Heart right ventricle (tissue), 16 donors: ENCODE results near the gene POMT1. TPM values are rescaled to one million over a fixed set of nuclear protein-coding genes. Genes with fewer than 3 reads are reported as not detected.

Source experiments
- ATAC-seq, 8 donors: fragments of 200-7000 bp; cut with Tn5 transposase; one replicate each; pipeline ENCODE4 v1.9.1; 2020; ENCODE audit warnings: mild to moderate bottlenecking in 8 of 8, moderate library complexity in 8 of 8, moderate number of reproducible peaks in 1 of 8
- DNase-seq, 2 donors: peaks; one replicate each; pipeline ENCODE4 v3.0.0-alpha.2; 2020
- H3K27ac ChIP-seq, 10 donors: fragments of 200-600 bp; sonication (generic) in 2 of 10; one replicate each; pipeline versions ENCODE4 v1.5.0 to v1.8.0; 2020 to 2022; ENCODE audit warnings: mild to moderate bottlenecking in 3 of 10
- H3K27me3 ChIP-seq, 7 donors: fragments of 200-600 bp; one replicate each; pipeline ENCODE4 v1.8.0; 2021 to 2022; ENCODE audit warnings: mild to moderate bottlenecking in 2 of 7
- H3K36me3 ChIP-seq, 9 donors: fragments of 200-600 bp; sonication (generic) in 1 of 9; one replicate each; pipeline versions ENCODE4 v1.5.0 to v1.8.0; 2020 to 2022; ENCODE audit warnings: mild to moderate bottlenecking in 2 of 9
- H3K4me1 ChIP-seq, 9 donors: fragments of 200-600 bp; sonication (generic) in 1 of 9; one replicate each; pipeline versions ENCODE4 v1.5.0 to v1.8.0; 2020 to 2022; ENCODE audit warnings: mild to moderate bottlenecking in 4 of 9
- H3K4me3 ChIP-seq, 10 donors: fragments of 200-600 bp; sonication (generic) in 2 of 10; one replicate each; pipeline versions ENCODE4 v1.5.0 to v1.8.0; 2020 to 2022; ENCODE audit warnings: mild to moderate bottlenecking in 7 of 10, moderate library complexity in 2 of 10
- H3K9me3 ChIP-seq, 11 donors: fragments of 200-600 bp in 10 of 11; sonication (generic) in 2 of 11; one replicate each; pipeline versions ENCODE4 v1.5.0 to v1.8.0; 2013 to 2022; ENCODE audit warnings: mild to moderate bottlenecking in 2 of 11, control low read depth in 1 of 11, moderate library complexity in 1 of 11
- WGBS, 2 donors: extraction: QIAGEN DNeasy Blood & Tissue Kit; methylation state at CpG; one replicate each; pipeline ENCODE4 v1.1.7; 2013; ENCODE audit warnings: inconsistent platforms in 1 of 2; 5-methylcytosine and 5-hydroxymethylcytosine counted together
- intact Hi-C, 10 donors: fragments of 100-400 bp; cut with DNase I; formaldehyde crosslinking; loops; one replicate each; pipeline versions ENCODE4 v1.11.1 to v1.14.2; 2022
- polyA plus RNA-seq, 2 donors: library from polyadenylated mRNA; stranded (reverse); fragments of 200-250 nt; gene quantifications; one replicate each; pipeline ENCODE4 v1.2.3, GENCODE V29; 2013
- total RNA-seq, 10 donors: library from RNA; stranded (reverse); fragmentation: NEBNext Ultra II Directional in 3 of 10; extraction: Animal tissue kit (Norgen Biotek cat#: 25700) in 3 of 10; gene quantifications; one replicate each; pipeline versions ENCODE4 v1.2.1 to v1.2.4, GENCODE V29; 2021 to 2023
- TF ChIP-seq, protein P1 (sequence below), 9 donors: fragments of 200-600 bp; sonication (generic) in 2 of 9; IDR thresholded peaks; one replicate each; pipeline versions ENCODE4 v1.5.0 to v1.8.0; 2021 to 2022; ENCODE audit warnings: antibody characterized with exemption in 9 of 9, mild to moderate bottlenecking in 5 of 9, moderate library complexity in 1 of 9
- donor health status: Arrhythmogenic right ventricular cardiomyopathy.
- donor health status: ischemic (EF 13 %, LVEDD 7.1; RV severe dilation, severe dysfunction).
- donor health status: healthy with polysubstance abuse.
- donor health status: DM: no; HTN: yes; CAD: no.
- donor health status: DM: no; HTN: no; CAD: no.
- donor health status: ischemic (EF 25% LVEDD 6.9; RV normal size, moderate dysfunction).
- donor health status: ischemic (EF 25% LVEDD 5.7; RV mildly dilated, moderate dysfunction).
- donor health status: healthy.
- donor health status: DM: yes; HTN: yes; CAD: no.
- donor health status: Ischemic cardiomyopathy.
- donor health status: ischemic (EF 35%, LVEDD 5.7; RV mildly dilated, moderate dysfunction).
- donor health status: nonischemic (EF 11% LVEDD 7.7; RV severe dilation, severe dysfunction).
- donor health status: DM: yes; HTN: yes; CAD: no.
- donor health status: PGD.
- donor health status: ischemic (EF 29% LVEDD 5.4; RV normal size, mild dysfunction).
- donor health status: nonischemic (EF 23%, LVEDD 6.1; RV moderate dilation, normal function).

POMT1 gene
- total and polyA plus RNA-seq, 12 donors = 17.0 to 34.1 (median 21.2) TPM

DNA sequence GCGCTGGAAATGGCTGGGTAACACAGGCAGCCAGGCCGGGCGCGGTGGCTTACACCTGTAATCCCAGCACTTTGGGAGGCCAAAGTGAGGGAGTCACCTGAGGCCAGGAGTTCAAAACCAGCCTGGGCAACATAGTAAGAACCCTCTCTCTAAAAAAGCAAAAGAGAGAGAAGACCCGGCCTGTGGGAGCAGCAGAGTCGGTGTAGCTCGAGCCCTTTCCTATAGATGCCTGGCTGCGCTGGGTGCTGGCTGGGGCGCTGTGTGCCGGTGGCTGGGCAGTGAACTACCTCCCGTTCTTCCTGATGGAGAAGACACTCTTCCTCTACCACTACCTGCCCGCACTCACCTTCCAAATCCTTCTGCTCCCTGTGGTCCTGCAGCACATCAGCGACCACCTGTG is 19.1 kb downstream of the POMT1 start:
- Histone ChIP-seq H3K4me3 (no peak overlapping the region), H3K36me3 (peaks cover 0 to 96% (median 71%) of the 10 kb centered on the region in 9 donors)
- TF ChIP-seq, protein P1, sequence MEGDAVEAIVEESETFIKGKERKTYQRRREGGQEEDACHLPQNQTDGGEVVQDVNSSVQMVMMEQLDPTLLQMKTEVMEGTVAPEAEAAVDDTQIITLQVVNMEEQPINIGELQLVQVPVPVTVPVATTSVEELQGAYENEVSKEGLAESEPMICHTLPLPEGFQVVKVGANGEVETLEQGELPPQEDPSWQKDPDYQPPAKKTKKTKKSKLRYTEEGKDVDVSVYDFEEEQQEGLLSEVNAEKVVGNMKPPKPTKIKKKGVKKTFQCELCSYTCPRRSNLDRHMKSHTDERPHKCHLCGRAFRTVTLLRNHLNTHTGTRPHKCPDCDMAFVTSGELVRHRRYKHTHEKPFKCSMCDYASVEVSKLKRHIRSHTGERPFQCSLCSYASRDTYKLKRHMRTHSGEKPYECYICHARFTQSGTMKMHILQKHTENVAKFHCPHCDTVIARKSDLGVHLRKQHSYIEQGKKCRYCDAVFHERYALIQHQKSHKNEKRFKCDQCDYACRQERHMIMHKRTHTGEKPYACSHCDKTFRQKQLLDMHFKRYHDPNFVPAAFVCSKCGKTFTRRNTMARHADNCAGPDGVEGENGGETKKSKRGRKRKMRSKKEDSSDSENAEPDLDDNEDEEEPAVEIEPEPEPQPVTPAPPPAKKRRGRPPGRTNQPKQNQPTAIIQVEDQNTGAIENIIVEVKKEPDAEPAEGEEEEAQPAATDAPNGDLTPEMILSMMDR (IDR thresholded peaks at IDR 0.05) = no peak

DNA sequence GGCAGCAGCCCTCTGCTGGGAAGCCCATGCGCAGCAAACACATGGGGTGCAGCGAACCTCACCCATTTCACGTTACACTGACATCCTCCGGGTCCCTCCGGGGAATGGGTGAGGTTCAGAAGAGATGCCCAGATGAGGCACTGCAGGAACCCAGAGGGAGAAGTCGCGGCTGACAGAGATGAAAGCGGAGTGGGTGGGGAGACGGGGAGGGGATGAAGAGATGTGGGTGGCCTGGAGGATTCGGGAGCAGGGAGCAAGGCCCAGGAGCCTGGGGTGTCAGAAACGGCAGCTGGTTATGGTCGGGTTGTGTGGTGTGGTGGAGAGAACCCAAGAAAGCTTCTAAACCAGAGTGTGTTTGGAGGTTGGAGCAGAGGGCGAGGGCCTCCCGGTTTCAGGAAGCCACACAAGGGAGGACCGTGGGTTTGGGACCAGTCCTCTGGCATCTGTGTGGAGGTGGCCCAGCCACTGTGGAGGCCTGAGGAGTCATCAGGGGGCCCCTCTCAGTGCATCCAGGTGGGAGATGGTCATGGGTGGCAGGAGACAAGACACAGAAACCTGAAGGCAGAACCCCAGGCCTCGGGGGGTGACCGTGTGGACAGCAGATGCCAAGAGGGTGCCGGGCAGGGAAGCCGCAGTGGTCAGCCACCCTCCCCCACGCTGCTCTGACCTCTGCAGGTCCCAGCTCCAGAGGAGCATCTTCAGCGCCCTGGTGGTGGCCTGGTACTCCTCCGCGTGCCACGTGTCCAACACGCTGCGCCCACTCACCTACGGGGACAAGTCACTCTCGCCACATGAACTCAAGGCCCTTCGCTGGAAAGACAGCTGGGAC is 19.8 kb downstream of the POMT1 start:
- no peaks in the 10 kb centered on the region for H3K9me3 ChIP-seq
- DNase-seq (no peak), ATAC-seq (no peak)
- TF ChIP-seq, protein P1 (IDR thresholded peaks at IDR 0.05) = no peak
- peaks cover 0 to 23% (median 9%) of the 10 kb centered on the region in 9 donors for H3K4me1 ChIP-seq
- H3K27me3 ChIP-seq = no peaks in the 10 kb centered on the region
- H3K36me3 ChIP-seq = peaks cover 0 to 99% (median 72%) of the 10 kb centered on the region in 9 donors
- intact Hi-C loops = no loop called here
- H3K4me3 ChIP-seq = no peak overlapping the region
- 93 to 94% methylated on average over 29 of the region's 29 CpGs for WGBS, 2 donors
- H3K27ac ChIP-seq = no peak overlapping the region

More for the DNA sequence above, 19.1 kb downstream of the POMT1 start:
- no peaks in the 10 kb centered on the region for H3K9me3 ChIP-seq
- H3K27ac ChIP-seq = no peak overlapping the region
- ATAC-seq (no peak), DNase-seq (no peak)
- H3K27me3 ChIP-seq = no peaks in the 10 kb centered on the region
- H3K4me1 ChIP-seq = peaks cover 0 to 28% (median 10%) of the 10 kb centered on the region in 9 donors
- intact Hi-C loops = no loop called here
- 95 to 97% methylated on average over 12 to 13 of the region's 13 CpGs for WGBS, 2 donors

DNA sequence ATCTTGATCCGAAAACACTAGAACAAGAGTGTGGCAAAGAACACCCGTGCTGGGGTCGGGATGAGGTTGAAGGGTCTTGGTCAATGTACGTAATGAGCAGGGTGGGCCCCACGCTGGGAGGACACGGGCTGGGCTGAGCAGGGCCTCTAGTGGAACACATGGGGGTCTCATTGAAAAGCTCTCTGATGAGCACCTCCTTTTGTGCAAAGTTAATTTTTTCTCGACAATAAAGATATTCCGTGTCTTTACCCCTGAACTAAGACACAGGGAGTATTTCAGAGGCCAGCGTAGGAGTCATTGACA is 20.3 kb downstream of the POMT1 start:
- H3K27ac ChIP-seq = no peak overlapping the region
- 92 to 93% methylated on average over 9 of the region's 9 CpGs for WGBS, 2 donors
- H3K27me3 ChIP-seq = no peaks in the 10 kb centered on the region
- DNase-seq (no peak), ATAC-seq (no peak)
- H3K4me3 ChIP-seq = no peak overlapping the region
- H3K4me1 ChIP-seq = peaks cover 0 to 19% (median 7%) of the 10 kb centered on the region in 9 donors
- H3K9me3 ChIP-seq = no peaks in the 10 kb centered on the region
- TF ChIP-seq, protein P1 (IDR thresholded peaks at IDR 0.05) = no peak
- intact Hi-C loops = no loop called here
- H3K36me3 ChIP-seq = peaks cover 0 to 100% (median 77%) of the 10 kb centered on the region in 9 donors

- WGBS, 2 donors = 80 to 85% methylated on average over 29 of the region's 29 CpGs
- no peaks in the 10 kb centered on the region for H3K27me3 ChIP-seq
- DNase-seq (no peak), ATAC-seq (peak in 2 of 8 donors; percentile 4 to 18)
- H3K36me3 ChIP-seq = peaks cover 0 to 100% (median 77%) of the 10 kb centered on the region in 9 donors
- H3K9me3 ChIP-seq = no peaks in the 10 kb centered on the region
- H3K4me3 ChIP-seq = no peak overlapping the region
- TF ChIP-seq, protein P1 (IDR thresholded peaks at IDR 0.05) = no peak
- intact Hi-C loops = no loop called here
- no peak overlapping the region for H3K27ac ChIP-seq
- peaks cover 0 to 12% (median 0%) of the 10 kb centered on the region in 9 donors for H3K4me1 ChIP-seq
These were observed 21.0 kb downstream of the POMT1 start for GRCh38 chr9:131523451-131524435.
